Lower leg skin (tissue), 3 donors: Measurements from ENCODE around the gene TMEM190.

ENCODE experiments used
- POLR2A ChIP-seq, 2 donors: fragments of 450-650 bp; IDR thresholded peaks; one replicate each; pipeline ENCODE4 v1.6.1; 2016 to 2017; ENCODE audit warnings: antibody characterized with exemption in 2 of 2, mild to moderate bottlenecking in 1 of 2, moderate library complexity in 1 of 2
- TF ChIP-seq, protein P1 (sequence below), 3 donors: fragments of 450-650 bp; IDR thresholded peaks; one replicate each; pipeline ENCODE4 v1.5.1; 2016; ENCODE audit warnings: antibody characterized with exemption in 3 of 3, mild to moderate bottlenecking in 3 of 3, moderate library complexity in 2 of 3

DNA sequence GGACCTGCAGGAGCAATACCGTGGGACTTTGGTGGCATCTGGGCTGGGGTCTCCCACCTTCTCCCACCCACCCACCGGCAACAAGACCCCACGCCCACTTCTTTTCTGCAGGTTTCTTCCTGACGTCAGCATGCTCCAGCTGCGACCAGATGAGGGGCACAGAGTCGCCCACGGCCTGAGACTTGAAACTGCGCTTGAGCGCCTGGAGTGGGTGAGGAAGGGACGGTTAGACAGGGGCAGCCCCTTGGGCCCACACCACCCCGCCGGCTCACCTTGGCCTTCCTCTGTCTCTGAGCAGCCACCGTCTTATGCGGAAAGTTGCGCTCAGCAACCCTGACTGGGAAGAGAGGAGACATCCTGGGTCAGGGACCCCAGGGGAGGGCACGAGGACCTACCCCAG, 15.7 kb upstream of the TMEM190 start:
- TF ChIP-seq, protein P1, sequence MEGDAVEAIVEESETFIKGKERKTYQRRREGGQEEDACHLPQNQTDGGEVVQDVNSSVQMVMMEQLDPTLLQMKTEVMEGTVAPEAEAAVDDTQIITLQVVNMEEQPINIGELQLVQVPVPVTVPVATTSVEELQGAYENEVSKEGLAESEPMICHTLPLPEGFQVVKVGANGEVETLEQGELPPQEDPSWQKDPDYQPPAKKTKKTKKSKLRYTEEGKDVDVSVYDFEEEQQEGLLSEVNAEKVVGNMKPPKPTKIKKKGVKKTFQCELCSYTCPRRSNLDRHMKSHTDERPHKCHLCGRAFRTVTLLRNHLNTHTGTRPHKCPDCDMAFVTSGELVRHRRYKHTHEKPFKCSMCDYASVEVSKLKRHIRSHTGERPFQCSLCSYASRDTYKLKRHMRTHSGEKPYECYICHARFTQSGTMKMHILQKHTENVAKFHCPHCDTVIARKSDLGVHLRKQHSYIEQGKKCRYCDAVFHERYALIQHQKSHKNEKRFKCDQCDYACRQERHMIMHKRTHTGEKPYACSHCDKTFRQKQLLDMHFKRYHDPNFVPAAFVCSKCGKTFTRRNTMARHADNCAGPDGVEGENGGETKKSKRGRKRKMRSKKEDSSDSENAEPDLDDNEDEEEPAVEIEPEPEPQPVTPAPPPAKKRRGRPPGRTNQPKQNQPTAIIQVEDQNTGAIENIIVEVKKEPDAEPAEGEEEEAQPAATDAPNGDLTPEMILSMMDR (IDR thresholded peaks at IDR 0.05), result no peak
- TF ChIP-seq POLR2A (IDR thresholded peaks at IDR 0.05), result no peak
